ENCODE measurements around the gene JKAMP.
A peak's percentile ranks its signal among the peaks of the same experiment; 100 is the strongest.
"Not testable (repeated sequence)": the region's sequence is repeated elsewhere in the genome, so short reads cannot be mapped to it uniquely, and the experiment has no call there.

The JKAMP gene, protein sequence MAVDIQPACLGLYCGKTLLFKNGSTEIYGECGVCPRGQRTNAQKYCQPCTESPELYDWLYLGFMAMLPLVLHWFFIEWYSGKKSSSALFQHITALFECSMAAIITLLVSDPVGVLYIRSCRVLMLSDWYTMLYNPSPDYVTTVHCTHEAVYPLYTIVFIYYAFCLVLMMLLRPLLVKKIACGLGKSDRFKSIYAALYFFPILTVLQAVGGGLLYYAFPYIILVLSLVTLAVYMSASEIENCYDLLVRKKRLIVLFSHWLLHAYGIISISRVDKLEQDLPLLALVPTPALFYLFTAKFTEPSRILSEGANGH

GRCh38 chr14:59483819-59484638 lies at the start of gene JKAMP, which contains the start of gene L3HYPDH:
TSS of gene JKAMP (plus strand) at chr14:59484517. CDS start at chr14:59484590, 73 bp downstream.
TSS of gene L3HYPDH (minus strand) at chr14:59484408. CDS start at chr14:59484316, 92 bp downstream.
- peak; percentile 49 for DNase-seq

GRCh38 chr14:59435101-59435500 lies 49.2 kb upstream of the JKAMP start:
- DNase-seq, result no peak

DNA sequence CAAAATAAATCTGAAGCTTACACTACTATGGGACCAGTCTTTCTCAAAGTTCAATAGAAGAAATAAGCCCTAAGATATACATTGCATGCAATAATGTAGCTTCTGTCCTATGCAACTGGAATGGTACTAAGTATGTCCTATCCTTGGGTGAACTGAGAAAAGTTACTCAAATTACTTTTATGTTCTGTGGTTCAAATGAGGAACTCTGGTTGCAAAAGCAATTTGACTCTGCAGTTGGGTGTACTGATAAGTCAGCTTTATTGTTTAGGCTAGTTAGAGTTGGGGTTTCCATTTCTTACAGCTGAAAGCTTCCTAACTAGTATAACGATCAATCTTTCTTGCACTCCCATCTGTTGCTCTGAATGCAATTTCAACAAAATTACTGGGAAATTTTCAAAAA lies 48.3 kb upstream of the JKAMP start:
- DNase-seq, result no peak

GRCh38 chr14:59438195-59438647 lies 46.1 kb upstream of the JKAMP start:
- DNase-seq, result no peak

- DNase-seq, result no peak
Observed at GRCh38 chr14:59439256-59439965, 44.9 kb upstream of the JKAMP start.

DNA sequence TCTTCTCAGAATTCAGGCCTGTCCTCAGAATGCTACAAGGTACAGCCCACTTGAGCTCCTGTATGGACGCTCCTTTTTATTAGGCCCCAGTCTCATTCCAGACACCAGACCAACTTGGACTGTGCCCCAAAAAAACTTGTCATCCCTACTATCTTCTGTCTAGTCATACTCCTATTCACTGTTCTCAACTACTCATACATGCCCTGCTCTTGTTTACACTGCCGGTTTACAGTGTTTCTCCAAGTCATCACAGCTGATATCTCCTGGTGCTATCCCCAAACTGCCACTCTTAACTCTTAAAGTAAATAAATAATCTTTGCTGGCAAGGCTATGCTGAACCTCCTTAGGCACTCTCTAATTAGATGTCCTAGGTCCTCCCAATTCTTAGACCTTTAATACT lies 35.6 kb upstream of the JKAMP start:
- DNase-seq, result not testable (repeated sequence)

- no peak for DNase-seq
Observed at GRCh38 chr14:59450716-59451115, 33.6 kb upstream of the JKAMP start.

GRCh38 chr14:59451849-59452248 lies 32.5 kb upstream of the JKAMP start:
- DNase-seq, result no peak

DNA sequence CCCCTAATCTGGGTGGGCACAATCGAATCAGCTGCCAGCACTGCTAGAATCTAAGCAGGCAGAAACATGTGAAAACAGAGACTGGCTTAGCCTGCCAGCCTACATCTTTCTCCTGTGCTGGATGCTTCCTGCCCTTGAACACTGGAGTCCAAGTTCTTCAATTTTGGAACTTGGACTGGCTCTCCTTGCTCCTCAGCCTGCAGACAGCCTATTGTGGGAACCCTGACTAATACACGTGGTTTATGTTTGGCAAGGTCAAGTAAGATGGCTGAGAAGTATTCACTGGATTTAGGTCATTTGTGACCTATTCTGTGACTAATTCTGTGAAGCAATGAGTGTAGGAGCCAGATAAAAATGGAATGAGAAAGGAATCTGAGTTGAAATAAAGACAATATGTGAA lies 30.2 kb upstream of the JKAMP start:
- no peak for DNase-seq

DNA sequence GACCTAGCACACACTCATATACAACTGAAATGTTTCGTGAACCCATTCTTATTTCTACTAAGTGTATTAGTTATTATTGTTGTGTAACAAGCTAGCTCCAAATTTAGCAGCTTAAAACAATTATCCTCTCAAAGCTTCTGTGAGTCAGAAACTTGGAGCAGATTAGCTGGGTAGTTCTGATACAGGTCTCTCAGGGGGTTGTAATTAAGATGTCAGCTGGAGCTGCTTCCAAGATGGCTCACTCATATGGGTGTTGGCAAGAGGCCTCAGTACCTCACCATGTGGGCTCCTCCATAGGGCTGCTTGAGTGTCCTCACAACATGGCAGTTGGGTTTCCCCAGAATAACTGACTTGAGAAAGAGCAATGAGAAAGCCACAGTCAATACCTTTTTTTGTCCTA lies 28.9 kb upstream of the JKAMP start:
- DNase-seq, result no peak

DNA sequence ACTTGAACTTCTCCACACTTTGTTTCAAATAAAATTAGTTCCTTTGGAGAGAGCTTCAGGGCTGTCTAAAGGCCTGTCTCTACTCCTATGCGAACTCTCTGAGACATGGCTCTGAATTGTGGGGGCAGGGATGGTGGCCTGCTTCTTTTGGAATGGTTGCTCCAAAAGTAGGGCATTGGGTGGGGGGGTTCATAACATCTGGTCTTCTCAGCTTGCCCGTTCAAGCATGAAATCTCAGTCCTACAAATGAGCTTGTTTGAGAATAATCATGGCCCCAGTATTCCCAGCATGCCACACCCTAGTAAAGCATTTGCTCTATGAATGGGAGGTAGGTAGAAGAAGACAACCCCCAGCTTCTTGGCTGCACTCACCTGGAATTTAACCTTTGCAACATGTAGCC lies 25.8 kb upstream of the JKAMP start:
- no peak for DNase-seq

GRCh38 chr14:59460378-59460777 lies 23.9 kb upstream of the JKAMP start:
- DNase-seq, result no peak

- no peak for DNase-seq
Observed at GRCh38 chr14:59461891-59462290, 22.4 kb upstream of the JKAMP start.

DNA sequence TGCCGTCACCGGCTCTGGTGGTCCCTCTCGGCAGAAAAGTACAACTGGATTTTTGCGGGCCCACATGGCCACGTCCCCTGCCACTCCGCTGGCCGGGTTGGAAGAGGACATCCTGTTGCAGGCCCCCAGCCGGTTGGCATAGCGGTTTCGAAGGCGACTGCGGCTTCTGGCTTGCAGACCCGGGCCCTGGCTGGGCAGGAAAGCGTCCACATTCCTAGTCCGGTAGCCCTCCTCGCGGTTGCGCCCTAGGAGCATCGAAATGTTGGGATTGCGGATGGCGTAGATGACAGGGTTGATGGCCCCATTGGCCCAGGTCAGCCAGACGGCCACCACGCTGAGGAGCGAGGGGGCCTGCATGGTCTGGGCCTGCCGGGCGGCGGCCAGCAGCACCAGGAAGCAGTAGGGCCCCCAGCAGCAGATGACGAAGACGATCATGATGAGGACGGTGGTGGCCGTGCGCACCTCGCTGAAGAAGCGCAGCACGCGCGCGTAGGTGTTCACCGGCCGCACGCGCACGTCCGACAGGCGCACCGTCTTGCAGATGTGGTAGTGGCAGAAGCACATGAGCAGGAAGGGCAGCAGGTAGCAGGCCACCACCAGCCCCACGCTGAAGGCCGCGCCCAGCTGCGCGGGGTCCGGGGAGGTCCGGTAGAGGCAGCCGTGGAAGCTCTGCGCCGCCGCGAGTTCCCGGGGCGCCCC lies 20.4 kb upstream of the JKAMP start:
- no peak for DNase-seq

DNA sequence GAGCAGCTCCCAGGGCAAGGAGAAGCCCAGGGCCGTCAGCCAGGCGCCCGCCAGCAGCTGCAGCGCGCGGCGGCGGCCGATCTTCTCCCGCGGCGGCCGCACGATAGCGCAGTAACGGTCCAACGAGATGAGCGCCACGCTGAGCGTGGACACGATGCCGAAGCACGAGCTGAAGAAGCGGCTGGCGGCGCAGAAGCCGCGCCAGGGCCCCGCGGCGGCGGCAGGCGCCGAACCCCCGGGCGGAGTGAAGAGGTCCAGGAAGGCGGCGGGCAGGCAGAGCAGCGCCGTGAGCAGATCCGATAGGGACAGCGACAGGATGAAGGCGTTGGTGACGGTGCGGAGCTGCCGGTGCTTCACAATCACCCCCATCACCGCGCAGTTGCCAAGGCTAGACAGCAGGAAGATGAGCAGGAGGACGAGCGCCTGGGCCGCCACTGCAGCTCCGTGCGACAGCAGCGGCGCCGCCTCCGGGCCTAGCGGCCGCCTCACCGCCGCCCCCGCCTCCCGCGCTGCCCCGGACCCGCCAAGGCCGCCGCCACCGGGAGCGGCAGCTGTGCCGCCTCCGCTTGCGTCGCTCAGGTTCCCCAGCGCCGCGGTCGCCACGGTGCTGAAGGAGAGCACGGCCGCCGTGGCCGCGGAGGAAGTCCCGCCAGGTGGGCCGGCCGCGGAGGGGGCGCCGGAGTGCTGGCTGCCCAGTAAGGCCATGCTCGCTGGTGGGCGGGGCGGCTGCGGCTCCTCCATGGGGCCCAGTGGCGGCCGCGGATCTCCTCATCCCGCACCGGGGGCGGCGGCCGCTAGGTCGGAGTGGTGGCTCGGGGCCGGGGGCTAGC lies 19.6 kb upstream of the JKAMP start:
- DNase-seq, result no peak

DNA sequence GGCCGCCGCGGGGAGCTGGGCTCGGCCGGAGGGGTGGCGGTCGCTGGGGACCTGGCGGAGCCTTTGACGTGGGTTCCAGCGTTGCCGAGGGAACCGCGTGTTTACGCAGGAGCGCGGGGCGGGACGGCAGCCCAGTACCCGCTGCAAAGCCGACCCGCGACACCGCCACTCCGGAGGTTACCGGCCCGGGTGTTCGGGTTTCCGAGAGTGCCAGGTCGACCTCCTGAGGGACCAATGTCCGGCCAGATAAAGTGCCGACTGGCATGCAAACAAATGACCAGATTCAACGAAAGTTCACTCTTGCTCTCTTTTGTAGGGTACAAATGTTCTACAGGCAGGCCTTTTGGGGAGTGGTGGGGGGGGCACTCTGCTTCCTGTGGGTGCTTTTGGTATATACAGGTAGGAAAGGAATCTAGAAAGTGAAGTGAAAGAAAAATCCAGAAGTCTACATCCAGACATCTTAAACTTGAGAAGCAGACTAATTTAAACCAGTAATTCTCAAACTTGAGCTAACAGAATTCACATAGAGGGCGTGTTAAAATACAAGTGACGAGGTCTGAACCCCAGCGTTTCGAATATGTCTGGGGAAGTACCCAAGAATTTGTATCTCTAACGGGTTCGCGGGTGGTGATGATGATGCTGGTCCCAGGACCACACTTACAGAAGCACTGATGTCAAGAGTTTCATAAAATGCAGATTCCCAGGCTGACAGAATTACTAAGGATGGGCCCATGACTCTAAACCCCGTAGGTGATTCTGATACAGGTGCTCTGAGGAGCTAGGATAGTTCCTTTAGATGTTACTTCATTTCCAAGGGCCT lies 18.8 kb upstream of the JKAMP start, which contains the start of gene GPR135:
TSS of gene GPR135 (minus strand) at position 65 of the 820 bp plus-strand sequence. CDS start 154 bp downstream, outside the sequence.
- no peak for DNase-seq

GRCh38 chr14:59474172-59474571 lies 10.1 kb upstream of the JKAMP start:
- DNase-seq, result no peak

DNA sequence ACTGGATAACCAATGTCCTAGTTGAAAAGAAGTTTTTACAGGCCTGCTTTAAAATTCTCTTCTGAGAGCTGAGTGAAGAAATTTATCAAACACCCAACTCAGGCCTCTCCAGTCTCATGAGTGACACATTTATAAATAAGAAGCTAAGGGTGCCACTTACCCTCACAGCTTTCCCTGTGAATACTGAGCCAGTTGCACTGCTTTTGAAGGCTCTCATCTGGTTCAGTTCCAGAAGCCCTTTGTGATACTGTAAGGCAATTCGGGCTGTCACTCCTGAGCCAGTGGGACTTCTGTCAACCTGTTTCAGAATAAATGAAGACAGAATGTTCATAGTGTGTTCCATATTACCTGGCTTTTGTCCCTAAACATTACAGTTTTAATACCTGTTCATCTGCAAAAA lies 8.6 kb upstream of the JKAMP start:
- no peak for DNase-seq

- no peak for DNase-seq
Observed at GRCh38 chr14:59478540-59478939, 5.8 kb upstream of the JKAMP start.

DNA sequence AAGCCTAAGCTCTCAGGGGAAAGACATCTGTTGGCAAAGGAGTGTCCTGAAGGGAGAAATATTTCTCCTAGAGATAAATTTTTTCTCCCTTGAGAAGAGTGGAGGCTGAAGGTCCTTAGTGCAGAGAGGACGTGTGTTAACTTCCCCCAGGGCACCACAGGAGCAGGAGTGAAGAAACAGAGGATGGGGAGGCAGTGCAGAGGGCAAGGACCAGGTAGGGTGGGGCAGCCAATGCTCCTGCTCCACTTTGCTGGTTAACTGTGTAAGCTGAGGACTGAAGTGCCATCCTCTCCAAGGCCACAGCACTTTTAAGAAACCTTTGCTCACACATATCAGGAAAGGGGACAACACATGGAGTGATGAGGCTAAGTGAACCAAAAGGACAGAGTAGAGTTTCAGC lies 4.2 kb upstream of the JKAMP start:
- no peak for DNase-seq

DNA sequence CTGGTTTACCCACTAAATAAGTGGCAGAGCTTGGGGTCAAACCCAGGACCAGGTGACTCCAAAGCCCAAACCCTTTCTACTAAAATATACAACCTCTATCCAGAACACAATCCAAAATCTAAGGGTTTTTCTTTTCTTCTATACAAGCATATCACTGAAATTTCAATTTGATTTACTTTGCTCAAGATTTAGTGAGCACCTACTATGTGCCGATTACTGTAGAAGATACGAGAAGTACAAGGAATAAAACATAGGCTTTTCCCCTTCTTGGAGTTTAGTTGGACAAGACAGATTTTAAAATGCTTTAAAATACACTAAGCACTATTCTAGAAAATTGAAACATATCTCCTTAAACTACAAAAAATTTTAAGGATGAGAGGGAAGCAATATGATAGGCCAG lies 2.9 kb upstream of the JKAMP start:
- DNase-seq, result no peak

Data from cortex of kidney (tissue), 1 donor.